Measurements from ENCODE around the gene NFU1.

- TF ChIP-seq, protein P1, sequence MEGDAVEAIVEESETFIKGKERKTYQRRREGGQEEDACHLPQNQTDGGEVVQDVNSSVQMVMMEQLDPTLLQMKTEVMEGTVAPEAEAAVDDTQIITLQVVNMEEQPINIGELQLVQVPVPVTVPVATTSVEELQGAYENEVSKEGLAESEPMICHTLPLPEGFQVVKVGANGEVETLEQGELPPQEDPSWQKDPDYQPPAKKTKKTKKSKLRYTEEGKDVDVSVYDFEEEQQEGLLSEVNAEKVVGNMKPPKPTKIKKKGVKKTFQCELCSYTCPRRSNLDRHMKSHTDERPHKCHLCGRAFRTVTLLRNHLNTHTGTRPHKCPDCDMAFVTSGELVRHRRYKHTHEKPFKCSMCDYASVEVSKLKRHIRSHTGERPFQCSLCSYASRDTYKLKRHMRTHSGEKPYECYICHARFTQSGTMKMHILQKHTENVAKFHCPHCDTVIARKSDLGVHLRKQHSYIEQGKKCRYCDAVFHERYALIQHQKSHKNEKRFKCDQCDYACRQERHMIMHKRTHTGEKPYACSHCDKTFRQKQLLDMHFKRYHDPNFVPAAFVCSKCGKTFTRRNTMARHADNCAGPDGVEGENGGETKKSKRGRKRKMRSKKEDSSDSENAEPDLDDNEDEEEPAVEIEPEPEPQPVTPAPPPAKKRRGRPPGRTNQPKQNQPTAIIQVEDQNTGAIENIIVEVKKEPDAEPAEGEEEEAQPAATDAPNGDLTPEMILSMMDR (IDR thresholded peaks at IDR 0.05; ENCODE audit: low read depth, low read length): no peak
- no peak for TF ChIP-seq EZH2phosphoT487 (IDR thresholded peaks at IDR 0.05; ENCODE audit: low read depth)
Measured at GRCh38 chr2:69481421-69481820, 44.2 kb upstream of the NFU1 start.

Data from OCI-LY3 (cell line).